Upper lobe of left lung (tissue), 4 donors: ENCODE data around the gene ABHD17C.

Experiments used
- POLR2A ChIP-seq, 4 donors: fragments of 450-650 bp; IDR thresholded peaks; one replicate each; pipeline ENCODE4 v1.5.1; 2016 to 2017; ENCODE audit warnings: antibody characterized with exemption in 4 of 4, mild to moderate bottlenecking in 2 of 4
- POLR2AphosphoS5 ChIP-seq, 2 donors: sonication (generic); formaldehyde crosslinking; IDR thresholded peaks; one replicate each; pipeline ENCODE4 v1.5.1; 2017; ENCODE audit warnings: antibody characterized with exemption in 2 of 2
- TF ChIP-seq, protein P1 (sequence below), 6 experiments: fragments of 450-650 bp in 4 of 6; fragments of 200-600 bp in 2 of 6; sonication (generic) in 2 of 6; IDR thresholded peaks; one replicate each; pipeline ENCODE4 v1.5.1; 2016 to 2019; ENCODE audit warnings: antibody characterized with exemption in 6 of 6

- TF ChIP-seq, protein P1, sequence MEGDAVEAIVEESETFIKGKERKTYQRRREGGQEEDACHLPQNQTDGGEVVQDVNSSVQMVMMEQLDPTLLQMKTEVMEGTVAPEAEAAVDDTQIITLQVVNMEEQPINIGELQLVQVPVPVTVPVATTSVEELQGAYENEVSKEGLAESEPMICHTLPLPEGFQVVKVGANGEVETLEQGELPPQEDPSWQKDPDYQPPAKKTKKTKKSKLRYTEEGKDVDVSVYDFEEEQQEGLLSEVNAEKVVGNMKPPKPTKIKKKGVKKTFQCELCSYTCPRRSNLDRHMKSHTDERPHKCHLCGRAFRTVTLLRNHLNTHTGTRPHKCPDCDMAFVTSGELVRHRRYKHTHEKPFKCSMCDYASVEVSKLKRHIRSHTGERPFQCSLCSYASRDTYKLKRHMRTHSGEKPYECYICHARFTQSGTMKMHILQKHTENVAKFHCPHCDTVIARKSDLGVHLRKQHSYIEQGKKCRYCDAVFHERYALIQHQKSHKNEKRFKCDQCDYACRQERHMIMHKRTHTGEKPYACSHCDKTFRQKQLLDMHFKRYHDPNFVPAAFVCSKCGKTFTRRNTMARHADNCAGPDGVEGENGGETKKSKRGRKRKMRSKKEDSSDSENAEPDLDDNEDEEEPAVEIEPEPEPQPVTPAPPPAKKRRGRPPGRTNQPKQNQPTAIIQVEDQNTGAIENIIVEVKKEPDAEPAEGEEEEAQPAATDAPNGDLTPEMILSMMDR (IDR thresholded peaks at IDR 0.05): no peak
- TF ChIP-seq POLR2A (IDR thresholded peaks at IDR 0.05) (no peak), POLR2AphosphoS5 (IDR thresholded peaks at IDR 0.05) (no peak)
These were observed 52.4 kb downstream of the ABHD17C start for GRCh38 chr15:80747317-80748053.
